GM23338 (cell line): ENCODE results near the gene PPDPF. TPM values are rescaled to one million over a fixed set of nuclear protein-coding genes. Genes with fewer than 3 reads are reported as not detected.

Experiments used
- ATAC-seq: fragments of 200-7000 bp; cut with Tn5 transposase; 3 replicates; pipeline ENCODE4 v1.9.1; 2020
- DNase-seq: peaks from one replicate; pipeline ENCODE4 v3.0.0-alpha.2; 2015; ENCODE audit warnings: low spot score
- H2AFZ ChIP-seq: fragments of 200-600 bp; sonication (generic); 2 replicates; pipeline ENCODE4 v1.8.0; 2016; ENCODE audit warnings: antibody characterized with exemption, mild to moderate bottlenecking, moderate library complexity
- H3F3A ChIP-seq: fragments of 200-600 bp; sonication (generic); replicated peaks from 2 replicates; pipeline ENCODE4 v1.8.0; 2017; ENCODE audit warnings: antibody characterized with exemption, mixed run types, low read depth
- H3K27ac ChIP-seq: fragments of 200-600 bp; sonication (generic); 2 replicates; pipeline ENCODE4 v1.6.1; 2016; ENCODE audit warnings: low read depth
- H3K27me3 ChIP-seq: fragments of 200-600 bp; sonication (generic); 2 replicates; pipeline ENCODE4 v1.8.0; 2016; ENCODE audit warnings: mild to moderate bottlenecking, mixed run types, moderate library complexity; ENCODE audit not compliant: insufficient read depth
- H3K36me3 ChIP-seq: fragments of 200-600 bp; sonication (generic); 2 replicates; pipeline ENCODE4 v1.8.0; 2016; ENCODE audit warnings: mild to moderate bottlenecking; ENCODE audit not compliant: insufficient read depth
- H3K4me1 ChIP-seq: fragments of 200-600 bp; sonication (generic); 2 replicates; pipeline ENCODE4 v1.8.0; 2016; ENCODE audit warnings: mild to moderate bottlenecking, moderate library complexity; ENCODE audit not compliant: insufficient read depth
- H3K4me2 ChIP-seq: fragments of 200-600 bp; sonication (generic); 2 replicates; pipeline ENCODE4 v1.7.1; 2017; ENCODE audit warnings: mixed run types
- H3K4me3 ChIP-seq: fragments of 200-600 bp; sonication (generic); 2 replicates; pipeline ENCODE4 v1.6.1; 2016; ENCODE audit warnings: mixed run types
- H3K79me2 ChIP-seq: fragments of 200-600 bp; sonication (generic); replicated peaks from 2 replicates; pipeline ENCODE4 v1.8.0; 2017; ENCODE audit warnings: mild to moderate bottlenecking; ENCODE audit not compliant: insufficient read depth
- H3K9me2 ChIP-seq: fragments of 200-600 bp; sonication (generic); 2 replicates; pipeline ENCODE4 v1.8.0; 2017; ENCODE audit not compliant: insufficient read depth
- H4K20me1 ChIP-seq: fragments of 200-600 bp; sonication (generic); replicated peaks from 2 replicates; pipeline ENCODE4 v1.8.0; 2017; ENCODE audit warnings: mild to moderate bottlenecking; ENCODE audit not compliant: insufficient read depth
- H3K27ac Mint-ChIP-seq: 2 replicates; pipeline ENCODE4 v1.8.0; 2020; ENCODE audit warnings: inconsistent platforms, mild to moderate bottlenecking, moderate library complexity, mixed read lengths
- H3K27me3 Mint-ChIP-seq: 3 replicates; pipeline ENCODE4 v1.8.0; 2022; ENCODE audit warnings: low read depth, mild to moderate bottlenecking, moderate library complexity, mixed read lengths, inconsistent platforms; ENCODE audit not compliant: insufficient read depth, poor library complexity
- H3K36me3 Mint-ChIP-seq: 3 replicates; pipeline ENCODE4 v1.8.0; 2021; ENCODE audit warnings: low read depth, mild to moderate bottlenecking, inconsistent platforms, moderate library complexity, mixed read lengths
- H3K4me1 Mint-ChIP-seq: 3 replicates; pipeline ENCODE4 v1.8.0; 2020; ENCODE audit warnings: mild to moderate bottlenecking, inconsistent platforms, mixed read lengths
- H3K4me3 Mint-ChIP-seq: 3 replicates; pipeline ENCODE4 v1.8.0; 2021; ENCODE audit warnings: moderate library complexity, mild to moderate bottlenecking, inconsistent platforms, mixed read lengths
- H3K9me3 Mint-ChIP-seq: 3 replicates; pipeline ENCODE4 v1.8.0; 2020; ENCODE audit warnings: moderate library complexity, mild to moderate bottlenecking, inconsistent platforms, mixed read lengths
- CREB1 ChIP-seq: fragments of 250-450 bp; sonication (Bioruptor Pico); IDR thresholded peaks from 2 replicates; pipeline ENCODE4 v1.5.0; 2020; ENCODE audit warnings: low read depth, mild to moderate bottlenecking, moderate library complexity
- CTCF ChIP-seq, 2 experiments: fragments of 200-600 bp in 1 of 2; sonication (generic) in 1 of 2; conservative IDR thresholded peaks; 2 replicates each; pipeline versions ENCODE4 v1.5.1 to v1.6.1; 2016 to 2017; ENCODE audit warnings: antibody characterized with exemption in 2 of 2, low read depth in 2 of 2, mild to moderate bottlenecking in 2 of 2, moderate library complexity in 1 of 2
- ETS1 ChIP-seq: IDR thresholded peaks from 2 replicates; pipeline ENCODE4 v1.6.1; 2016; ENCODE audit warnings: antibody characterized with exemption
- EZH2 ChIP-seq: fragments of 200-600 bp; sonication (generic); IDR thresholded peaks from one replicate; pipeline ENCODE4 v1.8.0; 2017; ENCODE audit warnings: antibody characterized with exemption, mild to moderate bottlenecking, low read depth; ENCODE audit not compliant: unreplicated experiment
- EZH2phosphoT487 ChIP-seq: fragments of 200-600 bp; sonication (generic); IDR thresholded peaks from one replicate; pipeline ENCODE4 v1.8.1; 2018; ENCODE audit warnings: antibody characterized with exemption; ENCODE audit not compliant: unreplicated experiment
- JUNB ChIP-seq: IDR thresholded peaks from one replicate; pipeline ENCODE4 v1.6.1; 2016; ENCODE audit warnings: antibody characterized with exemption; ENCODE audit not compliant: unreplicated experiment
- NANOG ChIP-seq: IDR thresholded peaks from 2 replicates; pipeline ENCODE4 v1.6.1; 2016; ENCODE audit warnings: antibody characterized with exemption, borderline replicate concordance
- REST ChIP-seq: IDR thresholded peaks from one replicate; pipeline ENCODE4 v1.6.1; 2018; ENCODE audit warnings: antibody characterized with exemption; ENCODE audit not compliant: unreplicated experiment
- STAT1 ChIP-seq: IDR thresholded peaks from one replicate; pipeline ENCODE4 v1.6.1; 2016; ENCODE audit warnings: antibody characterized with exemption; ENCODE audit not compliant: unreplicated experiment
- ZNF114 ChIP-seq: fragments of 250-450 bp; sonication (Bioruptor Pico); IDR thresholded peaks from 2 replicates; pipeline ENCODE4 v1.5.0; 2020; ENCODE audit warnings: mild to moderate bottlenecking, moderate library complexity
- ZNF331 ChIP-seq: fragments of 250-450 bp; sonication (Bioruptor Pico); IDR thresholded peaks from 2 replicates; pipeline ENCODE4 v1.5.0; 2020; ENCODE audit warnings: low read depth, mild to moderate bottlenecking, moderate library complexity
- ZNF462 ChIP-seq: fragments of 250-450 bp; sonication (Bioruptor Pico); IDR thresholded peaks from 2 replicates; pipeline ENCODE4 v1.5.0; 2020; ENCODE audit warnings: mild to moderate bottlenecking, moderate library complexity
- polyA plus RNA-seq: library from polyadenylated mRNA; unstranded; fragments of >200 nt; fragmentation: Nextera tagmentation; extraction: Ambion mirVana; gene quantifications from 2 replicates; pipeline ENCODE4 v1.2.1, GENCODE V29; 2016
- total RNA-seq: library from RNA; depleted of rRNA; stranded (reverse); fragments of >200 nt; shearing (Covaris generic); gene quantifications from 2 replicates; pipeline ENCODE4 v1.2.3, GENCODE V29; 2014

PPDPF gene
- total and polyA plus RNA-seq, 2 experiments from 2014 or later = 83.9 to 141 TPM

- no peaks in the 10 kb centered on the region for H3K27me3 Mint-ChIP-seq
- TF ChIP-seq STAT1 (no peak), JUNB (no peak), REST (no peak), ZNF331 (CRISPR knock-in tag) (no peak), CREB1 (CRISPR knock-in tag) (no peak), EZH2 (no peak), EZH2phosphoT487 (no peak), ZNF462 (CRISPR knock-in tag) (no peak), CTCF (conservative IDR thresholded peaks at IDR 0.05; ENCODE audit: low read depth in 2 of 2) (no peak), ZNF114 (no peak), NANOG (no peak), ETS1 (no peak)
- Histone ChIP-seq H3F3A (0 out of 2 replicates have a peak, but pooled peaks cover 4% of the 10 kb centered on the region), H3K79me2 (no peaks in the 10 kb centered on the region), H3K27me3 (no peaks in the 10 kb centered on the region), H3K27ac (no peak overlapping the region), H3K4me1 (no peaks in the 10 kb centered on the region; the same call in 1 of the 2 replicates), H3K9me2 (no peaks in the 10 kb centered on the region), H3K4me3 (no peak overlapping the region), H2AFZ (no peak overlapping the region), H3K4me2 (no peak overlapping the region), H4K20me1 (no peaks in the 10 kb centered on the region), H3K36me3 (no peaks in the 10 kb centered on the region)
- no peak overlapping the region for H3K27ac Mint-ChIP-seq
- H3K9me3 Mint-ChIP-seq = no peaks in the 10 kb centered on the region
- ATAC-seq (no peak), DNase-seq (no peak)
- H3K4me3 Mint-ChIP-seq = no peak overlapping the region
- H3K4me1 Mint-ChIP-seq = no peaks in the 10 kb centered on the region
- no peaks in the 10 kb centered on the region for H3K36me3 Mint-ChIP-seq
Measured at GRCh38 chr20:63568986-63569949, 48.7 kb downstream of the PPDPF start.
